ENCODE measurements around the gene PWWP2B. TPM values are rescaled to one million over a fixed set of nuclear protein-coding genes. Genes with fewer than 3 reads are reported as not detected.

The PWWP2B gene
- total RNA-seq, 1 donor from 2014 or later, result 12.0 TPM

DNA sequence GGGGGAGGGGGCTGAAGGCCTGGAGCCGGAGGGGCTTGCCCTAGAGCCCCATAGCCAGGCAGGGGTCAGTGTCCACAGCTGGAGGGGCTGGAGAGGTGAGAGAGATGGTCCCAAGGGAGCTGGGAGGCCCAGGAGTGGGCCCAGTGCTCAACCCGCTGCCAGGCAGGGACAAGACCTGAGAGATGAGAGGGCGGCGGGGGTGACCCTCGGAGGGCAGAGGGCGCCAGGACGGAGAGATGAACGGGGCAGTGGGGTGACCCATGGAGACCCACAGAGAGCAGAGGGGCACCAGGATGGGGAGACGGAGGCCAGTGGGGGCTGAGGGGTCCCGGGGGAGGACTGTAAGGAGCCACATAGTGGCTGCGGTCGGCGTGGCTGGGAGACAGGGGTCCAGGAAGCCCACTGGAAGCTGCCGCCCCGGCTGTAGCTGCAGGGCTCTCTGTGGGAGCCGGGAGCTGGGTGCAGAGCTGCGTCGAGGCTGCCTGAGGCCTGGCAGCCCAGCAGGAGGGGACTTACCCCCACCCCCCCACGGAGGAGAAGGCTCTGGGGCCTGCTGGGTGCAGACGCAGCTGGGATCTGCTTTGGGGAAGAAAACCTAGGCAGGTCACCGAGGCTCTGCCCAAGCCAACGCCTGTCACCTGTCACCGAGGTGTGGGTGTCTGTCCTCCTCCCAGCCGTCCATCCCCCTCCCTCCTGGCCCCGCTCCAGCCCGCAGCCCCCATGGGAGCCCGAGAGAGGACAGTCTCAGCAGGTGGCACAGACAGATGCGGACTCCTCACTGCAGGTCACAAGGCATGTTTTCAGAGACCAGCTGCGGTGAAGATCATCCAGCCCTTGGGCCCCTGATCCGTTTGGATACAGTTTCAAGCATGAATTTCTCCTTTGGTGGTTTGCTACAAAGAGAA is 25.1 kb downstream of the PWWP2B start:
- Histone ChIP-seq H3K27me3 (ENCODE audit: insufficient read depth, low read length) (no peaks in the 10 kb centered on the region), H3K9ac (ENCODE audit: low read length) (peak overlapping the region; percentile 59), H3K4me3 (ENCODE audit: insufficient read depth, low read depth, low read length) (no peak overlapping the region), H4K20me1 (ENCODE audit: insufficient read depth, low read length) (no peaks in the 10 kb centered on the region), H3K4me2 (ENCODE audit: low read length) (peak overlapping the region; percentile 47), H3K4me1 (ENCODE audit: insufficient read depth, low read length) (peaks cover 9% of the 10 kb centered on the region), H3K9me3 (ENCODE audit: insufficient read depth, low read depth, low read length) (no peaks in the 10 kb centered on the region), H2AFZ (ENCODE audit: low read depth, low read length) (no peak overlapping the region), H3K27ac (ENCODE audit: low read depth, low read length) (no peak overlapping the region), H3K79me2 (ENCODE audit: insufficient read depth, low read length) (no peaks in the 10 kb centered on the region), H3K36me3 (ENCODE audit: insufficient read depth, low read length) (no peaks in the 10 kb centered on the region)
- DNase-seq (ENCODE audit: low read depth) (no peak), FAIRE-seq (no peak)
- no peaks in the 10 kb centered on the region for H3K9me3 Mint-ChIP-seq (ENCODE audit: unreplicated experiment)
- H3K27ac Mint-ChIP-seq (ENCODE audit: unreplicated experiment), result no peak overlapping the region
- peaks cover 14% of the 10 kb centered on the region for H3K4me1 Mint-ChIP-seq (ENCODE audit: low read depth, unreplicated experiment)
- no peak for TF ChIP-seq EZH2 (IDR thresholded peaks at IDR 0.05; ENCODE audit: insufficient read depth, low read length)
- no peaks in the 10 kb centered on the region for H3K27me3 Mint-ChIP-seq (ENCODE audit: low read depth, unreplicated experiment)
- H3K4me3 Mint-ChIP-seq (ENCODE audit: unreplicated experiment), result no peak overlapping the region
- H3K36me3 Mint-ChIP-seq (ENCODE audit: low read depth, unreplicated experiment), result peaks cover 2% of the 10 kb centered on the region

DNA sequence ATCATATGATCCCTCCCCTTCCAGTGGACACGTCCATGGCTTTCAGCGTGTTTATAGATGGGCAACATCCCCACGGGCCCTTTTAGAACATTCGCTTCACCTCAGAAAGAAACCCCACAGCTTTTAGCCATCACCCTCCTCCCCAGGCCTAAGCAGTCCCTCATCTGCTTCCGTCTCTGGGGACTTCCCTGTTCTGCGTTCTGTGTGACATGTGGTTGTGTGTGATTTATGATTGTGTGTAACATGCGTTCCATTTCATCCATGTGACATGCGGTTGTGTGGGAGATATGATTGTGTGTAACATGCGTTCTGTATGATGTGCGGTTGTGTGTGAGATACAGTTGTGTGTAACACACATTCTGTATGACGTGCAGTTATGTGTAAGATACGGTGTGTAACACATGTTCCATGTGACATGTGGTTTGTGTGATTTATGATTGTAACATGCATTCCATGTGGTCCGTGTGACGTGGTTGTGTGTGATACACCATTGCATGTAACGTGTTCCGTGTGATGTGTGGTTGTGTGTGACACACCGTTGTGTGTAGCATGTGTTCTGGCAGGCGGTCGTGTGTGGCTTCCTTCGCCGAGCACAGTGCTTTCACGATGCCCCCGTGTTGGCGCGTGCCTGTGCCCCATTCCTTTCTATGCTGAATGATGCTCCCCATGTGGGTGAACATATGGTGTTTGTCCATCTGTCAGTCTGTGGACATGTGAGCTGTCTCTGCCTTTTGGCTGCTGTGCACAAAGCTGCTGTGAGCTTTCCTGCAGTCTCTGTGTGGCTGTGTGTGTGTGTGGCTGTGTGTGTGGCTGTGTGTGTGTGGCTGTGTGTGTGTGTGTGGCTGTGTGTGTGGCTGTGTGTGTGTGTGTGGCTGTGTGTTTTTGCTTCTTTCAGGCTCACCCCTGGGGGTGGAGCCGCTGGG is 26.2 kb downstream of the PWWP2B start:
- Mint-ChIP-seq H3K27me3 (ENCODE audit: low read depth, unreplicated experiment) (no peaks in the 10 kb centered on the region), H3K9me3 (ENCODE audit: unreplicated experiment) (no peaks in the 10 kb centered on the region), H3K27ac (ENCODE audit: unreplicated experiment) (no peak overlapping the region), H3K4me3 (ENCODE audit: unreplicated experiment) (no peak overlapping the region), H3K36me3 (ENCODE audit: low read depth, unreplicated experiment) (peaks cover 2% of the 10 kb centered on the region), H3K4me1 (ENCODE audit: low read depth, unreplicated experiment) (peaks cover 13% of the 10 kb centered on the region)
- Histone ChIP-seq H2AFZ (ENCODE audit: low read depth, low read length) (peak overlapping the region; percentile 19), H3K36me3 (ENCODE audit: insufficient read depth, low read length) (no peaks in the 10 kb centered on the region), H3K27ac (ENCODE audit: low read depth, low read length) (no peak overlapping the region), H3K9ac (ENCODE audit: low read length) (no peak overlapping the region), H3K27me3 (ENCODE audit: insufficient read depth, low read length) (no peaks in the 10 kb centered on the region), H3K9me3 (ENCODE audit: insufficient read depth, low read depth, low read length) (no peaks in the 10 kb centered on the region), H3K79me2 (ENCODE audit: insufficient read depth, low read length) (no peaks in the 10 kb centered on the region), H3K4me2 (ENCODE audit: low read length) (no peak overlapping the region), H3K4me3 (ENCODE audit: insufficient read depth, low read depth, low read length) (no peak overlapping the region), H4K20me1 (ENCODE audit: insufficient read depth, low read length) (no peaks in the 10 kb centered on the region), H3K4me1 (ENCODE audit: insufficient read depth, low read length) (peaks cover 9% of the 10 kb centered on the region)
- FAIRE-seq (peak; percentile 52), DNase-seq (ENCODE audit: low read depth) (no peak)
- TF ChIP-seq, protein P1, sequence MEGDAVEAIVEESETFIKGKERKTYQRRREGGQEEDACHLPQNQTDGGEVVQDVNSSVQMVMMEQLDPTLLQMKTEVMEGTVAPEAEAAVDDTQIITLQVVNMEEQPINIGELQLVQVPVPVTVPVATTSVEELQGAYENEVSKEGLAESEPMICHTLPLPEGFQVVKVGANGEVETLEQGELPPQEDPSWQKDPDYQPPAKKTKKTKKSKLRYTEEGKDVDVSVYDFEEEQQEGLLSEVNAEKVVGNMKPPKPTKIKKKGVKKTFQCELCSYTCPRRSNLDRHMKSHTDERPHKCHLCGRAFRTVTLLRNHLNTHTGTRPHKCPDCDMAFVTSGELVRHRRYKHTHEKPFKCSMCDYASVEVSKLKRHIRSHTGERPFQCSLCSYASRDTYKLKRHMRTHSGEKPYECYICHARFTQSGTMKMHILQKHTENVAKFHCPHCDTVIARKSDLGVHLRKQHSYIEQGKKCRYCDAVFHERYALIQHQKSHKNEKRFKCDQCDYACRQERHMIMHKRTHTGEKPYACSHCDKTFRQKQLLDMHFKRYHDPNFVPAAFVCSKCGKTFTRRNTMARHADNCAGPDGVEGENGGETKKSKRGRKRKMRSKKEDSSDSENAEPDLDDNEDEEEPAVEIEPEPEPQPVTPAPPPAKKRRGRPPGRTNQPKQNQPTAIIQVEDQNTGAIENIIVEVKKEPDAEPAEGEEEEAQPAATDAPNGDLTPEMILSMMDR (IDR thresholded peaks at IDR 0.05; ENCODE audit: insufficient read depth, low read depth, low read length), result no peak
- TF ChIP-seq EZH2 (IDR thresholded peaks at IDR 0.05; ENCODE audit: insufficient read depth, low read length), result no peak
